NCI-H2227 (cell line): Measurements from ENCODE around the gene ADGRD1.

ENCODE experiments used
- DNase-seq: peaks from one replicate; lab custom pipeline; 2025; ENCODE audit not compliant: unreplicated experiment; lab: John Stamatoyannopoulos, UW

ADGRD1 gene

DNA sequence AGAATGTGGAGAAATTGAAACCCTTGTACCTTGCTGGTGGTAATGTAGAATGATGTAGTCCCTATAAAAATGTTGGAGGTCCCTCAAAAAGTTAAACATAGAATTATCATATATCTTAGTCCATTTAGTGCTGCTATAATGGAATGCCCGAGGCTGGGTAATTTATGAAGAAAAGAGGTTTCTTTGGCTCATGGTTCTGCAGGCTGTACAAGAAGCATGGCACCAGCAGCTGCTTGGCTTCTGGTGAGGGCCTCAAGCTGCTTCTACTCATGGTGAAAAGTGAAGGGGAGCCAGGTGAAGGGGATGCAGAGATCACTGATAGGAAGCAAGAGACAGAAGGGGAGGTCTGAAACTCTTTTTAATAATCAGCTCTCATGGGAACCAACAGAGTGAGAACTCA is 233.9 kb downstream of the ADGRD1 start:
- no peak for DNase-seq

DNA sequence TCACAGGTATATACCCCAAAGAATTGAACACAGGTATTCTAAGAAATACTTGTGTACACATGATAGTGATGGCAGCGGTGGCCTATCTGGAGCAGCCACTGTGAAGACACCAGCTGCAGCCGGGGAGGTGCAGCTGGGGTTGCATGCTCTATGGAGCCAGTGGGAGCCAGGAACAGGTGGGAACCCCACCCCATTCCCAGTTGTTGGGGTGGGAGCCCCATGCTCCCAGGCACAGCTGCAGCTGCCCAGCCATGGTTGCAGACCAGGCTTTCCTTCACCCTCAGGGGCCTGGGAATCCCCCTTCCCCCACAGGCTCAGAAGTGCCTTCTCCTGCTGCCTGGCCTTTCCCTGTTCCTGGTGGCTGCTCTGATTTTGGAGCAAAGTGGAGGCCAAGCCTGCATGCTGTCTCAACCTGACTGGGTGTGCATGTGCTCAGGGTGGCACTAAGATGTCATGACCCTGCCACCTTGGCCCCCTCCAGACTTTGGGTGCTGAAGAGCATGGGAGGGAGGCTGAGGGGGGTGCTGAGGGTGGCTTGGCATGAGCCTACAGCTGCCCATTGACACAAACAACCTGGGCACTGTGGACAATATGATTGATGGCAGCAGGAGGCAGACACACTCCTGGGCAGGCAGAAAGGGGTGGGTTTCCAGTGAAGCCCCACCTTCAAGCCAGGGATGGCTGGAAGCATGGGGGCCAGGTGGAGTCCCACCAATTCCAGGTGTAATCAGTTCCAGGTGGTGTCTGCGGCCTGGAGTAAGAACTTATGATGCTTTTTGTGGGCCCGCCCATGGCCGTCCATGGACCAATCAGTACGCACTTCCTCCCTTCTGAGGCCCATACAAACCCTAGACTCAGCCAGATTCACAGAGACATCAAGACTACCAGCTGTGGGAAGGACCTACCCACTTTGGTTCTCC is 234.7 kb downstream of the ADGRD1 start:
- no peak for DNase-seq

DNA sequence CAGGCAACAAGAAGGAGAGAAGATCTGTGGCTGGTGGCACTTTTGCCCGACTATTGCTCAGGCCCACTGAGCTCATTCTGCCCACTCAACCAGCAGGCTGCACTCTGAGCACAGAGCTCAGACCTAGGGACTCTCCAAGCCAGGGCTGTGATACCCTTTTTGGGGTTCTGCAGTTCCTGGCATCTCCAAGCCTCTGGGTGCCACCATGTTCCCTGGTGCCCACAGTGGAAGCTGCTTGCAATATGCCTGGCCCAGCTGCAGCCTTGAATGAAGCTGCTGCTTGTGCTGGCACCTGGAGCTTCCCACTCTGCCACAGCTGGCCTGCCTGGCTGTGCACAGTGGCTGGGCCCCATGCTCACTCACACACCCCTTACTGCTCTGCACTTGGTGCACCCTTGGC is 236.1 kb downstream of the ADGRD1 start:
- DNase-seq, result no peak

DNA sequence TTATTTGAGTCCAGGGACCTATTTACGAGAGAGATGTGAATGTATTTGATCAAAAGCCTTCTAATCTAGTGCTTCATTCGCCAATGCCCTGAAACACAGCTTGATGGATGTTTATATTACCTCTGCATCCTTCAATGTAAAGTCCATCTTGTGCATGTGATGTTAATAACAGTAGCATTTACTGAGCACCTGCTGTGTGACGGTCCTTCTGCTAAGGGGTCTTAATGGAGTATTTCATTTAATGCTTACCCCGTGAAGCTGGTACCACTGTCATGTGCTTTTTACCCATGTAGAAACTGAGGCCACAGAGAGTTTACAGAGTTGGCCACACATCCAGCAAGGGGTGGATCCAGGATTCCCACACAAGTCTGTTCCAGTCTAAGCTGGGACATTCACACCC is 237.3 kb downstream of the ADGRD1 start:
- DNase-seq, result no peak
